ENCODE measurements around the gene PLK1. TPM values are rescaled to one million over a fixed set of nuclear protein-coding genes. Genes with fewer than 3 reads are reported as not detected.

PLK1 gene
- total and polyA plus RNA-seq, 2 experiments from 2014 or later: 5.0 to 13.6 TPM

- DNase-seq (ENCODE audit: low spot score): no peak
- H3K4me1 ChIP-seq (ENCODE audit: insufficient read depth): no peaks in the 10 kb centered on the region
- WGBS (ENCODE audit: low lambda C conversion rate, missing lambda C conversion rate): 90% methylated on average over 11 of the region's 11 CpGs
- no peaks in the 10 kb centered on the region for H3K79me2 ChIP-seq
- no peak overlapping the region for H3K4me2 ChIP-seq
- H3K27ac ChIP-seq: no peak overlapping the region
- H3K9me2 ChIP-seq (replicated peaks; ENCODE audit: insufficient read depth): no peaks in the 10 kb centered on the region
- H3K36me3 ChIP-seq (replicated peaks; ENCODE audit: insufficient read depth, low read depth): no peaks in the 10 kb centered on the region
- no peak overlapping the region for H2AFZ ChIP-seq
- no peak for TF ChIP-seq EZH2 (IDR thresholded peaks at IDR 0.05; ENCODE audit: borderline replicate concordance)
- TF ChIP-seq CTCF (IDR thresholded peaks at IDR 0.05; ENCODE audit: poor library complexity): no peak
- no peak for TF ChIP-seq EZH2phosphoT487 (IDR thresholded peaks at IDR 0.05; ENCODE audit: low read depth, severe bottlenecking, unreplicated experiment)
- H4K20me1 ChIP-seq (ENCODE audit: insufficient read depth, poor library complexity, severe bottlenecking): no peaks in the 10 kb centered on the region
- H3K9me3 ChIP-seq (ENCODE audit: low read depth): no peaks in the 10 kb centered on the region
- no peak overlapping the region for H3K4me3 ChIP-seq
- H3K27me3 ChIP-seq: no peaks in the 10 kb centered on the region
Observed at GRCh38 chr16:23695756-23696155, 17.1 kb downstream of the PLK1 start.

- 90% methylated on average over 4 of the region's 4 CpGs for WGBS (ENCODE audit: low lambda C conversion rate, missing lambda C conversion rate)
- Histone ChIP-seq H3K27me3 (no peaks in the 10 kb centered on the region), H3K36me3 (replicated peaks; ENCODE audit: insufficient read depth, low read depth) (no peaks in the 10 kb centered on the region), H3K4me1 (ENCODE audit: insufficient read depth) (no peaks in the 10 kb centered on the region), H4K20me1 (ENCODE audit: insufficient read depth, poor library complexity, severe bottlenecking) (no peaks in the 10 kb centered on the region), H3K27ac (no peak overlapping the region), H3K79me2 (no peaks in the 10 kb centered on the region), H3K9me2 (replicated peaks; ENCODE audit: insufficient read depth) (no peaks in the 10 kb centered on the region), H3K9me3 (ENCODE audit: low read depth) (no peaks in the 10 kb centered on the region), H3K4me2 (no peak overlapping the region), H3K4me3 (no peak overlapping the region), H2AFZ (no peak overlapping the region)
- no peak for DNase-seq (ENCODE audit: low spot score)
- TF ChIP-seq EZH2 (IDR thresholded peaks at IDR 0.05; ENCODE audit: borderline replicate concordance) (no peak), EZH2phosphoT487 (IDR thresholded peaks at IDR 0.05; ENCODE audit: low read depth, severe bottlenecking, unreplicated experiment) (no peak), CTCF (IDR thresholded peaks at IDR 0.05; ENCODE audit: poor library complexity) (no peak)
Observed at GRCh38 chr16:23699100-23699499, 20.4 kb downstream of the PLK1 start.

DNA sequence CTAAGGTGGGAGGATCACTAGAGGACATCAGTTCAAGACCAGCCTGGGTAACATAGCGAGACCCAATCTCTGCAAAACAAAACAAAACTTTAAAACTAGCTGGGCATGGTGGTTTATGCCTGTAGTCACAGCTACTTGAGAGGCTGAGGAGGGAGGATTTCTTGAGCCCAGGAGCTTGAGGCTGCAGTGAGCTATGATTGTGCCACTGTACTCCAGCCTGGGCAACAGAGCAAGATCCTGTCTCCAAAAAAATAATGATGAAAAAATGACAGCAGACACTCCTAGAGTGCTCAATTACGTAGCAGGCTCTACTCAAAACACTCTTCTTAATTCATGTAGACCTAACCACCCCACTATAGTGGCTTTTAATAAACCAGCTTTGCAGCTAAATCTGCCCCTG, 21.4 kb downstream of the PLK1 start:
- Histone ChIP-seq H3K9me2 (replicated peaks; ENCODE audit: insufficient read depth) (no peaks in the 10 kb centered on the region), H3K27me3 (no peaks in the 10 kb centered on the region), H3K4me3 (no peak overlapping the region), H3K27ac (no peak overlapping the region), H4K20me1 (ENCODE audit: insufficient read depth, poor library complexity, severe bottlenecking) (no peaks in the 10 kb centered on the region), H3K79me2 (no peaks in the 10 kb centered on the region), H2AFZ (no peak overlapping the region), H3K9me3 (ENCODE audit: low read depth) (no peaks in the 10 kb centered on the region), H3K4me1 (ENCODE audit: insufficient read depth) (no peaks in the 10 kb centered on the region), H3K4me2 (no peak overlapping the region), H3K36me3 (replicated peaks; ENCODE audit: insufficient read depth, low read depth) (no peaks in the 10 kb centered on the region)
- no peak for DNase-seq (ENCODE audit: low spot score)
- 87% methylated on average over 2 of the region's 2 CpGs for WGBS (ENCODE audit: low lambda C conversion rate, missing lambda C conversion rate)
- TF ChIP-seq CTCF (IDR thresholded peaks at IDR 0.05; ENCODE audit: poor library complexity) (no peak), EZH2 (IDR thresholded peaks at IDR 0.05; ENCODE audit: borderline replicate concordance) (no peak), EZH2phosphoT487 (IDR thresholded peaks at IDR 0.05; ENCODE audit: low read depth, severe bottlenecking, unreplicated experiment) (no peak)

GRCh38 chr16:23700509-23700908, 21.8 kb downstream of the PLK1 start:
- TF ChIP-seq EZH2phosphoT487 (IDR thresholded peaks at IDR 0.05; ENCODE audit: low read depth, severe bottlenecking, unreplicated experiment) (no peak), EZH2 (IDR thresholded peaks at IDR 0.05; ENCODE audit: borderline replicate concordance) (no peak), CTCF (IDR thresholded peaks at IDR 0.05; ENCODE audit: poor library complexity) (no peak)
- no peaks in the 10 kb centered on the region for H3K4me1 ChIP-seq (ENCODE audit: insufficient read depth)
- H3K9me3 ChIP-seq (ENCODE audit: low read depth): no peaks in the 10 kb centered on the region
- no peak overlapping the region for H3K4me3 ChIP-seq
- no peak overlapping the region for H3K4me2 ChIP-seq
- H3K27ac ChIP-seq: no peak overlapping the region
- H2AFZ ChIP-seq: no peak overlapping the region
- no peaks in the 10 kb centered on the region for H4K20me1 ChIP-seq (ENCODE audit: insufficient read depth, poor library complexity, severe bottlenecking)
- DNase-seq (ENCODE audit: low spot score): peak; percentile 33
- no peaks in the 10 kb centered on the region for H3K9me2 ChIP-seq (replicated peaks; ENCODE audit: insufficient read depth)
- no peaks in the 10 kb centered on the region for H3K79me2 ChIP-seq
- WGBS (ENCODE audit: low lambda C conversion rate, missing lambda C conversion rate): 34% methylated on average over 8 of the region's 8 CpGs
- no peaks in the 10 kb centered on the region for H3K36me3 ChIP-seq (replicated peaks; ENCODE audit: insufficient read depth, low read depth)
- H3K27me3 ChIP-seq: no peaks in the 10 kb centered on the region

Data from hepatocyte (in vitro differentiated cells).